Nephron progenitor cell (in vitro differentiated cells): ENCODE results near the gene PRAC2.
A peak's percentile ranks its signal among the peaks of the same experiment; 100 is the strongest.

Experiments
- DNase-seq: peaks from one replicate; pipeline ENCODE4 v3.0.0; 2021
- H3K27ac Mint-ChIP-seq: 2 replicates; pipeline ENCODE4 v1.8.0; 2021; ENCODE audit warnings: mild to moderate bottlenecking, moderate library complexity, mixed read lengths
- H3K27me3 Mint-ChIP-seq: 2 replicates; pipeline ENCODE4 v1.8.0; 2021; ENCODE audit warnings: mild to moderate bottlenecking, low read depth, mixed read lengths; ENCODE audit not compliant: poor library complexity
- H3K36me3 Mint-ChIP-seq: 2 replicates; pipeline ENCODE4 v1.8.0; 2021; ENCODE audit warnings: low read depth, mixed read lengths
- H3K4me1 Mint-ChIP-seq: 2 replicates; pipeline ENCODE4 v1.8.0; 2021; ENCODE audit warnings: mixed read lengths
- H3K4me3 Mint-ChIP-seq: 2 replicates; pipeline ENCODE4 v1.8.0; 2021; ENCODE audit warnings: mild to moderate bottlenecking, moderate library complexity, mixed read lengths
- H3K9me3 Mint-ChIP-seq: 2 replicates; pipeline ENCODE4 v1.8.0; 2021; ENCODE audit warnings: mild to moderate bottlenecking, moderate library complexity, mixed read lengths
- CTCF ChIP-seq: fragments of 200-600 bp; sonication (generic); IDR thresholded peaks from 2 replicates; pipeline ENCODE4 v1.5.0; 2021; ENCODE audit warnings: antibody characterized with exemption

The PRAC2 gene

DNA sequence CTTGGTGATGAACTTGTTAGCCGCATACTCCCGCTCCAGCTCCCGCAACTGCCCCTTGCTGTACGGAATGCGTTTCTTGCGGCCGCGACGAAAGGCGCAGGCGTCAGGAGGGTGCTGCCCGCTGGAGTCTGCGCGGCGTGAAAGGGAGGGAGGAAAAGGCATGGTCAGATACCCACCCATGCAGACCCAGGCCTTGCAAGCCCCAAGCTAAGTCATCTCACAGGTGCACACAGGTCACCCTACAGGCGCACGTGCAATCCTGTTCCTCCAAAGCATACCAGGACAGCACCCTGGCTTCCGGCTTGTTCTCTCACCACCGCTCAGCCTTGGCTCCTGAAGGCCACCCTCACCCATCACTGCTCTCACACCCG is 3.9 kb downstream of the PRAC2 start:
- Mint-ChIP-seq H3K9me3 (no peaks in the 10 kb centered on the region), H3K4me1 (peaks cover 49% of the 10 kb centered on the region), H3K4me3 (no peak overlapping the region), H3K27me3 (peaks cover 100% of the 10 kb centered on the region), H3K27ac (no peak overlapping the region), H3K36me3 (no peaks in the 10 kb centered on the region)
- no peak for DNase-seq
- TF ChIP-seq CTCF: no peak

- Mint-ChIP-seq H3K4me1 (peaks cover 49% of the 10 kb centered on the region), H3K27ac (no peak overlapping the region), H3K4me3 (peak overlapping the region; percentile 81), H3K9me3 (no peaks in the 10 kb centered on the region), H3K36me3 (no peaks in the 10 kb centered on the region), H3K27me3 (peaks cover 100% of the 10 kb centered on the region)
- no peak for DNase-seq
- TF ChIP-seq CTCF: no peak
These were observed 4.6 kb downstream of the PRAC2 start for GRCh38 chr17:48727415-48728175.

DNA sequence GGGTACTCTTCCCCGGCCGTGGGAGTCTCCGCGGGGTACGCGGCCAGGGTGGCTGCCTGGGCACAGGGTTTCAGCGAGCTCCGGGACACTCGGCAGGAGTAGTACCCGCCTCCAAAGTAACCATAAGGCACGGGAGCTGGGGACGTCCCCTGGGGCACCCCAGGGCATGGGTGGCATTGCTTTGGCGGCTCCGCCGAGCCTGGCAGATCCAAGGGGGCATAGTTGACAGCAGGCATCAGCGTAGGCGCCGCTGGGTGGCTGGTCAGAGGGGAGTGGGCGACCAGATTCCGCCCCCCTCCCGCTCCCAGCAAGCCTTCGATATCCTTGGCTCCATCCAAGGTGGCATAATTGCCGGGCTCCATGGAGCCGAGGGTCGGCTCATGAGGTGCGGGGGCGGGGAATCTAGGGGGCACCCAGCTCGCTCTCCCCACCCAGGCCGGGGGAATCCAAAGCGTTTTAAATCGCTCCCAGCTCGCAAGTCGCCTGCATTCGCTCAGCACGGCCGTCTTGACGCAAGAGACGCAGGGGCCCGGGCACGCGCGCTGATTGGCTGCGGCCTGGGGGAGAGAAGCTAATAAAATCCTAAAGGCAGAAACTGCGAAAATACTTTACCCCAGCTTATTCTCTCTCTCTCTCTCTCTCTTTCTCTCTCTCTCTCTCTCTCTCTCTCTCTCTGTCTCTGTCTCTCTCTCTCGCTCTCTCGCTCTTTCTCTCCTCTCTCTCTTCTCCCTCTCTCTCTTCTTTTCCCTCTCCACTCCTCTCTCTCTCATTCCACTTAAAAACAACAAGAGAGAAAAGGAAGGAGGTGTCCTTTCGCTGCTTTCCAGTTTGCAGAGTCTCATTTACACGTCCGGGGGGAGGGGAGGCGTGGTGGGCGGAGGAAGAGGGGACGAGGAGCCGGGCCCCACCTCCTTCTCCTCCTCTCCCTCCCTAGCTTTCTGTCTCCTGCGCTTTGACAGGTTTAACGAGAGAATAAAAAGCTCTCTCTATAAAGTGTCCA is 5.5 kb downstream of the PRAC2 start, which contains the start of gene HOXB13:
Gene HOXB13, minus strand, starts transcription at position 519 of the 1,000 bp plus-strand sequence. Its CDS starts 157 bp downstream, at position 362.
- Mint-ChIP-seq H3K27ac (no peak within 1 kb of the TSS), H3K9me3 (no peaks in the 10 kb centered on the region), H3K27me3 (peaks cover 100% of the 10 kb centered on the region), H3K36me3 (no peaks in the 10 kb centered on the region), H3K4me3 (peak within 1 kb of the TSS; percentile 81), H3K4me1 (peaks cover 47% of the 10 kb centered on the region)
- TF ChIP-seq CTCF: no peak
- peak; percentile 74 for DNase-seq

GRCh38 chr17:48729335-48730239 is 6.6 kb downstream of the PRAC2 start:
- peak overlapping the region; percentile 81 for H3K4me3 Mint-ChIP-seq
- H3K4me1 Mint-ChIP-seq: peaks cover 47% of the 10 kb centered on the region
- TF ChIP-seq CTCF: no peak
- DNase-seq: no peak
- no peaks in the 10 kb centered on the region for H3K36me3 Mint-ChIP-seq
- H3K27ac Mint-ChIP-seq: no peak overlapping the region
- peaks cover 100% of the 10 kb centered on the region for H3K27me3 Mint-ChIP-seq
- H3K9me3 Mint-ChIP-seq: no peaks in the 10 kb centered on the region

- DNase-seq: no peak
- Mint-ChIP-seq H3K9me3 (no peaks in the 10 kb centered on the region), H3K27ac (peak overlapping the region; percentile 39), H3K27me3 (peaks cover 100% of the 10 kb centered on the region), H3K4me1 (peaks cover 50% of the 10 kb centered on the region), H3K36me3 (no peaks in the 10 kb centered on the region), H3K4me3 (no peak overlapping the region)
- no peak for TF ChIP-seq CTCF
These were observed 7.2 kb downstream of the PRAC2 start for GRCh38 chr17:48730240-48730550.
